Astrocyte (in vitro differentiated cells and primary cell): ENCODE data around the gene ADD3.

ENCODE experiments used
- CTCF ChIP-seq: IDR thresholded peaks from 2 replicates; pipeline ENCODE4 v1.5.1; 2011; ENCODE audit warnings: low read depth, mild to moderate bottlenecking, inconsistent platforms, low read length, moderate library complexity; ENCODE audit not compliant: insufficient read depth
- EZH2 ChIP-seq: IDR thresholded peaks from 2 replicates; pipeline ENCODE4 v1.6.1; 2012; ENCODE audit warnings: mild to moderate bottlenecking, low read length, inconsistent platforms; ENCODE audit not compliant: insufficient read depth

DNA sequence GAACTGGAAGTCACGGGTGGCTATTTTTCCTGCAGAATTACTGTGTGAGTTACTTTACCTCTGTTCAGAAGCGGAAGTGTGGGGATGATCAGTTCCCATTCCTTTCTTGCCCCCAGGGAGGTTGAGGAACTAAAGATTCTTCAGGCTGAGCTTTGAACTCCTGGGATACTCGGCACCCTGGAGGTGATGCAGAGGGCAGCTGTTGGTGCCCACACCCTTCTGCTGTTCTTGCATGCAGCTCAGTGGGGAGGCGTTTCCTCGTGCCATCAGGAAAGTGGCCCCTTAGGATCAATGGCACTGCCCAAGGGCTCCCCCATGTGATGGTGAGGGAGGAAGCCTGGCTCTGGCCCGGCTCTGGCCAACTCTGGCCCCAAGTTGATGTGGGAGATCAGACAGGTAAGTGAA is 155.0 kb downstream of the ADD3 start:
- TF ChIP-seq CTCF (no peak), EZH2 (no peak)
